Right lobe of liver (tissue), 6 donors: ENCODE results near the gene CPTP. TPM values are rescaled to one million over a fixed set of nuclear protein-coding genes. Genes with fewer than 3 reads are reported as not detected.

Experiments
- ATAC-seq, 4 donors: fragments of 200-7000 bp; cut with Tn5 transposase; one replicate each; pipeline ENCODE4 v1.9.1; 2020; ENCODE audit warnings: mild to moderate bottlenecking in 4 of 4, moderate library complexity in 4 of 4
- DNase-seq, 3 donors: peaks; one replicate each; pipeline ENCODE4 v3.0.0-alpha.2; 2020
- H3K27ac ChIP-seq, 3 donors: fragments of 200-600 bp; one replicate each; pipeline ENCODE4 v1.8.0; 2022
- H3K27me3 ChIP-seq, 2 donors: fragments of 200-600 bp; one replicate each; pipeline ENCODE4 v1.8.0; 2022
- H3K36me3 ChIP-seq, 4 donors: fragments of 200-600 bp; sonication (generic) in 1 of 4; one replicate each; pipeline versions ENCODE4 v1.5.1 to v1.8.0; 2017 to 2022; ENCODE audit warnings: control low read depth in 1 of 4
- H3K4me1 ChIP-seq, 4 donors: fragments of 200-600 bp; sonication (generic) in 1 of 4; one replicate each; pipeline versions ENCODE4 v1.5.1 to v1.8.0; 2017 to 2022; ENCODE audit warnings: control low read depth in 1 of 4
- H3K4me3 ChIP-seq, 3 donors: fragments of 200-600 bp; one replicate each; pipeline ENCODE4 v1.8.0; 2022
- H3K9me3 ChIP-seq, 4 donors: fragments of 200-600 bp; sonication (generic) in 1 of 4; one replicate each; pipeline versions ENCODE4 v1.5.1 to v1.8.0; 2017 to 2022; ENCODE audit warnings: control low read depth in 1 of 4
- POLR2A ChIP-seq: fragments of 450-650 bp; IDR thresholded peaks from one replicate; pipeline ENCODE4 v1.6.1; 2017; ENCODE audit warnings: antibody characterized with exemption, mild to moderate bottlenecking
- WGBS: methylation state at CpG from one replicate; pipeline ENCODE4 v1.1.6; 2018; ENCODE audit warnings: low coverage, low lambda C conversion rate; ENCODE audit not compliant: insufficient coverage; ENCODE audit errors: missing lambda C conversion rate; 5-methylcytosine and 5-hydroxymethylcytosine counted together
- intact Hi-C, 2 donors: fragments of 100-400 bp; cut with DNase I; formaldehyde crosslinking; loops; one replicate each; pipeline versions ENCODE4 v1.11.2 to v1.14.1; 2022
- total RNA-seq, 6 experiments: library from RNA; depleted of rRNA in 2 of 6; stranded (reverse); fragments of >200 nt in 2 of 6; fragmentation: NEBNext Ultra II Directional in 3 of 6; extraction: Animal tissue kit (Norgen Biotek cat#: 25700) in 3 of 6; gene quantifications; one replicate each; pipeline versions ENCODE4 v1.1.0 to v1.2.4, GENCODE V29; 2016 to 2023
- TF ChIP-seq, protein P1 (sequence below), 4 donors: fragments of 200-600 bp in 3 of 4; fragments of 450-650 bp in 1 of 4; IDR thresholded peaks; one replicate each; pipeline versions ENCODE4 v1.5.1 to v1.8.0; 2016 to 2022; ENCODE audit warnings: antibody characterized with exemption in 4 of 4, mild to moderate bottlenecking in 2 of 4
- donor health status: DM: no; HTN: yes; CAD: no.
- donor health status: DM: no; HTN: no; CAD: no.
- donor health status: DM: no; HTN: no; CAD: no.
- donor health status: DM: no; HTN: yes; CAD: no.
- donor health status: DM: no; HTN: yes; CAD: no.

The CPTP gene
- total RNA-seq, 6 experiments from 2014 or later, result 26.9 to 57.7 (median 33.1) TPM

DNA sequence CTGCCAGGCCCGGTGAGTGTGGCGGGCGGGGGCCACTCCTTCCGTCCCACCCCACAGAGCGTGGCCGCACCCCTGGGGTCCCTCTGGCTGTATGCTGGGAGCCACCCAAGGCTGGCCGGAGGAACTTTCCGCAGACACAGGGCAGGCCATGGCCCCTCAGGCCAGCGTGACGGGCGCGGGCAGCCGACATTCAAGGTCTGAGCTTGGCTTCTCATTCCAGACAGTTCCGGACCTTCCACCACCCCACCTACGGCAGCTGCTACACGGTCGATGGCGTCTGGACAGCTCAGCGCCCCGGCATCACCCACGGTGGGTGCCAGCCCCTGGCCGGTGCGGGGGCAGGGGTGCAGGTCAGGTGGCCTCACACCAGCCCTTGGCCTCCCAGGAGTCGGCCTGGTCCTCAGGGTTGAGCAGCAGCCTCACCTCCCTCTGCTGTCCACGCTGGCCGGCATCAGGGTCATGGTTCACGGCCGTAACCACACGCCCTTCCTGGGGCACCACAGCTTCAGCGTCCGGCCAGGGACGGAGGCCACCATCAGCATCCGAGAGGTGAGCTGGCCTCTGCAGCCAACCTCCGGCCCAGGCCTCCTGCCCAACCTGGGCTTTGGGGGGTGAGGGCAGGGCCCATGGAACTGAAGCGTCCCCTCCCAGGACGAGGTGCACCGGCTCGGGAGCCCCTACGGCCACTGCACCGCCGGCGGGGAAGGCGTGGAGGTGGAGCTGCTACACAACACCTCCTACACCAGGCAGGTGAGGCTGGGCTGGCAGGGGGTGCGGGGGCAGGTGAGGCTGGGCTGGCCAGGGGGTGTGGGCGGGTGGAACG, 37.1 kb upstream of the CPTP start:
- 100% methylated on average over 1 of the region's 46 CpGs for WGBS
- no peak for DNase-seq
- ATAC-seq, result no peak
- intact Hi-C loops, result no loop called here
- Histone ChIP-seq H3K27ac (no peak overlapping the region), H3K4me1 (no peaks in the 10 kb centered on the region), H3K36me3 (no peaks in the 10 kb centered on the region), H3K27me3 (no peaks in the 10 kb centered on the region), H3K9me3 (no peaks in the 10 kb centered on the region), H3K4me3 (no peak overlapping the region)
- TF ChIP-seq POLR2A, result no peak
- TF ChIP-seq, protein P1, sequence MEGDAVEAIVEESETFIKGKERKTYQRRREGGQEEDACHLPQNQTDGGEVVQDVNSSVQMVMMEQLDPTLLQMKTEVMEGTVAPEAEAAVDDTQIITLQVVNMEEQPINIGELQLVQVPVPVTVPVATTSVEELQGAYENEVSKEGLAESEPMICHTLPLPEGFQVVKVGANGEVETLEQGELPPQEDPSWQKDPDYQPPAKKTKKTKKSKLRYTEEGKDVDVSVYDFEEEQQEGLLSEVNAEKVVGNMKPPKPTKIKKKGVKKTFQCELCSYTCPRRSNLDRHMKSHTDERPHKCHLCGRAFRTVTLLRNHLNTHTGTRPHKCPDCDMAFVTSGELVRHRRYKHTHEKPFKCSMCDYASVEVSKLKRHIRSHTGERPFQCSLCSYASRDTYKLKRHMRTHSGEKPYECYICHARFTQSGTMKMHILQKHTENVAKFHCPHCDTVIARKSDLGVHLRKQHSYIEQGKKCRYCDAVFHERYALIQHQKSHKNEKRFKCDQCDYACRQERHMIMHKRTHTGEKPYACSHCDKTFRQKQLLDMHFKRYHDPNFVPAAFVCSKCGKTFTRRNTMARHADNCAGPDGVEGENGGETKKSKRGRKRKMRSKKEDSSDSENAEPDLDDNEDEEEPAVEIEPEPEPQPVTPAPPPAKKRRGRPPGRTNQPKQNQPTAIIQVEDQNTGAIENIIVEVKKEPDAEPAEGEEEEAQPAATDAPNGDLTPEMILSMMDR (IDR thresholded peaks at IDR 0.05), result no peak

DNA sequence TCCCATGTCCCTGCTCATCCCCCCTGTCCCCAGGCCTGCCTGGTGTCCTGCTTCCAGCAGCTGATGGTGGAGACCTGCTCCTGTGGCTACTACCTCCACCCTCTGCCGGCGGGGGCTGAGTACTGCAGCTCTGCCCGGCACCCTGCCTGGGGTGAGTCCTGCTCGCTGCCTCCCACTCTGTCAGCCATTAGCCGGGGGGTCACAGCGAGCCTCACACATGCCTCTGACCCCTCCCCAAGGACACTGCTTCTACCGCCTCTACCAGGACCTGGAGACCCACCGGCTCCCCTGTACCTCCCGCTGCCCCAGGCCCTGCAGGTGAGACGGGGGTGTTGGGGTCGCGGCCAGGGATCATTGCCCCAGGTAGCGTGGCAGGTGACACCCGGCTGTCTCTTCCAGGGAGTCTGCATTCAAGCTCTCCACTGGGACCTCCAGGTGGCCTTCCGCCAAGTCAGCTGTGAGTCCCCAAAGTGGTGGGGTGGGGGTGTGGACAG, 34.3 kb upstream of the CPTP start:
- H3K27ac ChIP-seq, result no peak overlapping the region
- H3K36me3 ChIP-seq, result no peaks in the 10 kb centered on the region
- no peaks in the 10 kb centered on the region for H3K9me3 ChIP-seq
- intact Hi-C loops, result loop anchor here (5.0 to 10.0 kb wide), 2 partner anchors 45 to 168 kb away; partner anchors contain the start of gene C1QTNF12 (in 1 of the 2)
- WGBS, result 22% methylated on average over 5 of the region's 15 CpGs
- H3K4me1 ChIP-seq, result no peaks in the 10 kb centered on the region
- TF ChIP-seq, protein P1 (IDR thresholded peaks at IDR 0.05), result peak; percentile 57 to 81 (median 74)
- no peak for TF ChIP-seq POLR2A
- H3K4me3 ChIP-seq, result no peak overlapping the region
- no peaks in the 10 kb centered on the region for H3K27me3 ChIP-seq
- ATAC-seq, result peak; percentile 80 to 86 (median 82)
- peak; percentile 76 to 81 (median 81) for DNase-seq

DNA sequence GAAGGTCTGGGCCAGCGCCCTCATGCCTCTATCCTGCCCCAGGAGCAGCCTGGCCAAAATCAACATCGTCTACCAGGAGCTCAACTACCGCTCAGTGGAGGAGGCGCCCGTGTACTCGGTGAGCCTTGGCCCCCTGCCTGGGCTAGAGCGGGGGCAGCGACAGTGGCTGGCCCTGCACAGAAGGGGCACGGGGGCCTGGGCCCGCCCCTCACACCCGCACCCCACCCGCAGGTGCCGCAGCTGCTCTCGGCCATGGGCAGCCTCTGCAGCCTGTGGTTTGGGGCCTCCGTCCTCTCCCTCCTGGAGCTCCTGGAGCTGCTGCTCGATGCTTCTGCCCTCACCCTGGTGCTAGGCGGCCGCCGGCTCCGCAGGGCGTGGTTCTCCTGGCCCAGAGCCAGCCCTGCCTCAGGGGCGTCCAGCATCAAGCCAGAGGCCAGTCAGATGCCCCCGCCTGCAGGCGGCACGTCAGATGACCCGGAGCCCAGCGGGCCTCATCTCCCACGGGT, 33.5 kb upstream of the CPTP start:
- Histone ChIP-seq H3K4me3 (no peak overlapping the region), H3K9me3 (no peaks in the 10 kb centered on the region), H3K27me3 (no peaks in the 10 kb centered on the region), H3K36me3 (no peaks in the 10 kb centered on the region), H3K4me1 (no peaks in the 10 kb centered on the region), H3K27ac (no peak overlapping the region)
- DNase-seq (no peak), ATAC-seq (peak; percentile 28 to 43 (median 37))
- TF ChIP-seq, protein P1 (IDR thresholded peaks at IDR 0.05), result no peak
- TF ChIP-seq POLR2A, result no peak
- WGBS, result no CpG with 5 or more reads among the region's 28 CpGs
- intact Hi-C loops, result loop anchor here (5.0 to 10.0 kb wide), 2 partner anchors 46 to 169 kb away; partner anchors contain the start of gene C1QTNF12 (in 1 of the 2)

DNA sequence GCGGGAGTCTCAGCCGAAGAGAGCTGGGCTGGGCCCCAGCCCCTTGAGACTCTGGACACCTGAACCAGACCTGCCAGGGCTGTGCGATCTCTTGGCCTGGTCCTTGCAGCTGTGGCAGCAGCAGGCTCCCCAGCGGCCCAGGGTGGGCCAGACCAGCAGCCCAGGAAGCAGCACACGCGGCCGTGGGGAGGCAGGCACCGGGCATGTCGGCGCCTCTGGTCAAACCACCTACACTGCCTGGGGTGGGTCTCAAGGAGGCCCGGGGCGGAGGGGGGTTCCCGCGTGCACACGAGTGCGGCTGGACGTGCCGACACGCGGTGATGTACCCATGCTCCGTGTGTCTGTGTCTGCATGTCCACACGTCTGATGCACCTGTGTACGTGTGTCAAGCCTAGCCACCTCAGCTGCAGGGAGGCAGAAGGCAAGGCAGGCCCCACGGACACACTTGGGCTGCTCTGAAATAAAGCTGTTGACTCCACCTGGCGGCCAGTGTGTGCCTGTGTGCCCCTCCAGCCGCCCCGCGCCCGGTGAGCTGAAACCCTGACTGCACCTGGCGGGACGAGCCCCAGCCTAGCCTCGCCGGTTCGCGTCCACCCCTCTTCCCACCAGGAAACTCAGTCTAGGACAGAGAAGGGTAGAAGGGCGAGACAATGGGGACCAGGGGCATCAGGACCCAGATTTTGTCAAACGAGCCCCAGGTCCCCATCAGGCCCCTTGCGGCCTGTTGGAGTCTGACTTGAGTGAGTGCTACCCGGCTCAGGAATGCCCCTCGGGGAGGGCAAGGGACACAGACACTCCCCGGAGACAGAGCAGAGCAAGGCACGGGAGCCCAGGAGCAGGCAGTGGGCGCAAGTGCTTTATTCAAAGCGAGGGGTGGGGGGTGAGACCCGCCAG, 32.8 kb upstream of the CPTP start:
- intact Hi-C loops, result loop anchor here (5.0 to 10.0 kb wide), 2 partner anchors 47 to 169 kb away; partner anchors contain the start of gene C1QTNF12 (in 1 of the 2)

More for the DNA sequence above, 32.8 kb upstream of the CPTP start:
- Histone ChIP-seq H3K4me1 (no peaks in the 10 kb centered on the region), H3K27me3 (no peaks in the 10 kb centered on the region), H3K9me3 (no peaks in the 10 kb centered on the region), H3K27ac (no peak overlapping the region), H3K36me3 (no peaks in the 10 kb centered on the region), H3K4me3 (no peak overlapping the region)
- peak; percentile 75 to 79 (median 77) for DNase-seq
- TF ChIP-seq, protein P1 (IDR thresholded peaks at IDR 0.05), result peak; percentile 51 to 65 (median 58)
- TF ChIP-seq POLR2A, result no peak
- 66% methylated on average over 3 of the region's 45 CpGs for WGBS
- peak; percentile 58 to 80 (median 78) for ATAC-seq
